RWPE1 (cell line): ENCODE results near the gene RAB7B.

ENCODE experiments used
- CTCF ChIA-PET: fragments of 350-600 bp; sonication (Branson Sonifier 250); formaldehyde crosslinking; extraction: SDS; loops from one replicate; lab custom pipeline; 2021; lab: Yijun Ruan, JAX
- POLR2A ChIA-PET: fragments of 400-600 bp; formaldehyde crosslinking; extraction: SDS; loops from one replicate; lab custom pipeline; 2020; ENCODE audit warnings: antibody characterized with exemption; ENCODE audit not compliant: low non-redundant PET; lab: Yijun Ruan, JAX
- DNase-seq: peaks from one replicate; pipeline ENCODE4 v3.0.0; 2012; ENCODE audit warnings: low spot score
- H3K27ac ChIP-seq: fragments of 450-650 bp; 2 replicates; pipeline ENCODE4 v1.5.1; 2017
- TF ChIP-seq, protein P1 (sequence below): fragments of 450-650 bp; conservative IDR thresholded peaks from 2 replicates; pipeline ENCODE4 v1.5.1; 2017; ENCODE audit warnings: low read depth, mild to moderate bottlenecking

Gene RAB7B

DNA sequence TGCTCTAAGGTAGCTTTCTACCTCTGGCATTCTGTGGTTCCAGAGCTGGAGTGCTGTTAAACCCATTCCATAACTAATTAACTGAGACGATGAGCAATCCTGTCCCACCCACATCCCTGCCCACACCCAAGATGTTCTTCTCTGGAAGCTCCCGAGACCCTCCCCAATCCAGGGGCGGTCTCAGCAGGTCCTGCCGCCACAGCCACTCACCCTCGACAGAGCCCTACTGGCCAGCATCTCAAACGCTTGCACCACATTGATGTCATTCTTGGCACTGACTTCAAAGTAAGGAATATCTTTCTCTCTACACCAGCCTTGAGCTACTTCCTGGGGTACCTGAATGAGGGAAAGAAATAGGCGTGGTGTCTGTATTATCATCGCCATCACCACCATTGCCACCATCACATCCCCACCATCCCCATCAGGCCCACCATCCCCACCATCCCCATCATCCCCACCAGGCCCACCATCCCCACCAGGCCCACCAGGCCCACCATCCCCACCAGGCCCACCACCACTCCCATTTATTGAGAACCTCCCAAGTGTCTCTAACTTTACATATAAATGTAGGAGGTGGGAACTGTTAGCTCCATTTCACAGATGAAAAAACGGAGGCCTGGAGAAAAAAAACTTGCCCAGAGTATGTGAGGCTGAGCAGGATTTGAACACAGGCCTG is 17.7 kb downstream of the RAB7B start:
- CTCF ChIA-PET: interaction anchor here (0.5 to 12.2 kb wide), 9 partner anchors 8 to 441 kb away, joined by 3 to 406 read pairs (median 4); partner anchors contain the start of gene RAB7B
- POLR2A ChIA-PET: interaction anchor here (1.3 to 2.2 kb wide), 2 partner anchors 15 to 18 kb away, joined by 5 to 6 read pairs; partner anchors contain the start of gene RAB7B
- TF ChIP-seq, protein P1, sequence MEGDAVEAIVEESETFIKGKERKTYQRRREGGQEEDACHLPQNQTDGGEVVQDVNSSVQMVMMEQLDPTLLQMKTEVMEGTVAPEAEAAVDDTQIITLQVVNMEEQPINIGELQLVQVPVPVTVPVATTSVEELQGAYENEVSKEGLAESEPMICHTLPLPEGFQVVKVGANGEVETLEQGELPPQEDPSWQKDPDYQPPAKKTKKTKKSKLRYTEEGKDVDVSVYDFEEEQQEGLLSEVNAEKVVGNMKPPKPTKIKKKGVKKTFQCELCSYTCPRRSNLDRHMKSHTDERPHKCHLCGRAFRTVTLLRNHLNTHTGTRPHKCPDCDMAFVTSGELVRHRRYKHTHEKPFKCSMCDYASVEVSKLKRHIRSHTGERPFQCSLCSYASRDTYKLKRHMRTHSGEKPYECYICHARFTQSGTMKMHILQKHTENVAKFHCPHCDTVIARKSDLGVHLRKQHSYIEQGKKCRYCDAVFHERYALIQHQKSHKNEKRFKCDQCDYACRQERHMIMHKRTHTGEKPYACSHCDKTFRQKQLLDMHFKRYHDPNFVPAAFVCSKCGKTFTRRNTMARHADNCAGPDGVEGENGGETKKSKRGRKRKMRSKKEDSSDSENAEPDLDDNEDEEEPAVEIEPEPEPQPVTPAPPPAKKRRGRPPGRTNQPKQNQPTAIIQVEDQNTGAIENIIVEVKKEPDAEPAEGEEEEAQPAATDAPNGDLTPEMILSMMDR: no peak
- peak overlapping the region; percentile 95 for H3K27ac ChIP-seq
- no peak for DNase-seq

DNA sequence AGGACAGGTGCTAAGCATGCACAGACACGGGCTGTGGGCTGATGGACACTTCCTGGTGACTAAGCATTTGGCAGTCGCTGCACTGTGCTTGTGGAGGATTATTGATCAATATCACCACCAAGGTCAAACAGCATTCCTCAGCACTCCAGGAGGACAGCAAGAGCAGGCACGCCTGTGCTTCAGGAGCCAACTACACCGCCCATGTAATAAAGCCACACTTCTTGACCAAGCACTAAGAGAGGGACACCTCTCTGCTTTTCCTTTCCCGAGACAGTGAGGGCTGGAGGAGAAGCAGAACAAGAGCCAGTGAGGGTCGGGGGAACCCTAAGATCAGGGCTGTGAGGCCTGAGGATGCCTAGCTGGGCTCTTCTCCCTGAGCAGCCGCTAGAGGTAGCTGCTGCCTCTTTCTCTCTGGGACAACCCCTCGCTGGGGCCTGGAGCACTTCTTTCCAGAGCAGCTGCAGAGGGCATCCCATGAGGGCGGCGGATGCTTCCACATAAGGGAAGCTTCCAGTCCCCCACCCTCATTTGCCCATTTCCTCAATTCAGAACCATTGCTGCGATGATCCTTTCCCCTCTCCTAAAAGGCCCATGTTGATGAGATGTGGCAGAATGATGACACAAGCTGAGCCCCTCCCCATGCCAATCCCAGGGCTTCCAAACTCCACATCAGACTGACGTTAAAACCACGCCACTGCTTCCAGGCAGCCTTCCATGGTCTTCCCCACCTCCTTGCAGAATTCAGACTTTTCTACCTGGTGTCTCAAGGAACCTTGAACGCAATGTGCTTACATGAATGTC is 19.1 kb downstream of the RAB7B start:
- ChIA-PET CTCF (interaction anchor here (0.6 to 12.2 kb wide), 17 partner anchors 10 to 272 kb away, joined by 3 to 406 read pairs (median 4); partner anchors contain the start of gene RAB7B), POLR2A (interaction anchor here (2.2 kb wide), 1 partner anchor 19 kb away, joined by 6 read pairs; the partner anchor contains the start of gene RAB7B)
- H3K27ac ChIP-seq: peak overlapping the region; percentile 95
- TF ChIP-seq, protein P1: peak; percentile 70
- peak; percentile 95 for DNase-seq

GRCh38 chr1:205981257-205981656 is 21.9 kb downstream of the RAB7B start:
- CTCF ChIA-PET: interaction anchor here (0.5 to 12.2 kb wide), 5 partner anchors 14 to 450 kb away, joined by 3 to 406 read pairs (median 3); no protein-coding TSS in a partner anchor
- POLR2A ChIA-PET: no interaction called here

GRCh38 chr1:205980237-205980870 is 22.8 kb downstream of the RAB7B start:
- DNase-seq: no peak
- TF ChIP-seq, protein P1: no peak
- ChIA-PET CTCF (interaction anchor here (0.5 to 12.2 kb wide), 3 partner anchors 9 to 323 kb away, joined by 4 to 406 read pairs (median 4); no protein-coding TSS in a partner anchor), POLR2A (no interaction called here)
- peak overlapping the region; percentile 49 for H3K27ac ChIP-seq

More at GRCh38 chr1:205981257-205981656, 21.9 kb downstream of the RAB7B start:
- TF ChIP-seq, protein P1: no peak
- no peak for DNase-seq
- H3K27ac ChIP-seq: no peak overlapping the region

- POLR2A ChIA-PET: interaction anchor here (0.6 kb wide), 1 partner anchor 200 kb away, joined by 3 read pairs; no protein-coding TSS in a partner anchor
- no peak for DNase-seq
- peak overlapping the region; percentile 49 for H3K27ac ChIP-seq
- CTCF ChIA-PET: interaction anchor here (2.6 to 12.2 kb wide), 2 partner anchors 60 to 127 kb away, joined by 37 to 406 read pairs; no protein-coding TSS in a partner anchor
- TF ChIP-seq, protein P1: no peak
These were observed 23.9 kb downstream of the RAB7B start for GRCh38 chr1:205979301-205979700.
